ENCODE measurements around the gene NHS.
"Not testable (repeated sequence)": the region's sequence is repeated elsewhere in the genome, so short reads cannot be mapped to it uniquely, and the experiment has no call there.

The NHS gene

GRCh38 chrX:17405225-17405969, 30.4 kb downstream of the NHS start:
- no peak for DNase-seq (ENCODE audit: low read depth)

GRCh38 chrX:17409566-17410290, 34.7 kb downstream of the NHS start:
- no peak for DNase-seq (ENCODE audit: low read depth)

GRCh38 chrX:17410651-17411050, 35.7 kb downstream of the NHS start:
- no peak for DNase-seq (ENCODE audit: low read depth)

GRCh38 chrX:17411205-17411604, 36.2 kb downstream of the NHS start:
- DNase-seq (ENCODE audit: low read depth) = no peak

- no peak for DNase-seq (ENCODE audit: low read depth)
Observed at GRCh38 chrX:17412692-17413091, 37.7 kb downstream of the NHS start.

GRCh38 chrX:17413228-17413627, 38.2 kb downstream of the NHS start:
- DNase-seq (ENCODE audit: low read depth) = no peak

- no peak for DNase-seq (ENCODE audit: low read depth)
Observed at GRCh38 chrX:17414027-17414658, 39.1 kb downstream of the NHS start.

GRCh38 chrX:17414839-17415238, 39.8 kb downstream of the NHS start:
- DNase-seq (ENCODE audit: low read depth) = no peak

GRCh38 chrX:17415242-17415810, 40.3 kb downstream of the NHS start:
- DNase-seq (ENCODE audit: low read depth) = no peak

- no peak for DNase-seq (ENCODE audit: low read depth)
Observed at GRCh38 chrX:17417372-17417771, 42.4 kb downstream of the NHS start.

GRCh38 chrX:17425136-17425535, 50.1 kb downstream of the NHS start:
- no peak for DNase-seq (ENCODE audit: low read depth)

- no peak for DNase-seq (ENCODE audit: low read depth)
Observed at GRCh38 chrX:17425551-17425950, 50.6 kb downstream of the NHS start.

GRCh38 chrX:17431171-17431570, 56.2 kb downstream of the NHS start:
- no peak for DNase-seq (ENCODE audit: low read depth)

- no peak for DNase-seq (ENCODE audit: low read depth)
Observed at GRCh38 chrX:17432158-17432557, 57.2 kb downstream of the NHS start.

GRCh38 chrX:17433965-17434364, 59.0 kb downstream of the NHS start:
- no peak for DNase-seq (ENCODE audit: low read depth)

- no peak for DNase-seq (ENCODE audit: low read depth)
Observed at GRCh38 chrX:17435476-17435875, 60.5 kb downstream of the NHS start.

GRCh38 chrX:17438221-17438620, 63.2 kb downstream of the NHS start:
- no peak for DNase-seq (ENCODE audit: low read depth)

GRCh38 chrX:17440258-17440657, 65.3 kb downstream of the NHS start:
- no peak for DNase-seq (ENCODE audit: low read depth)

- DNase-seq (ENCODE audit: low read depth) = no peak
Observed at GRCh38 chrX:17440836-17441235, 65.8 kb downstream of the NHS start.

- DNase-seq (ENCODE audit: low read depth) = no peak
Observed at GRCh38 chrX:17441965-17442364, 67.0 kb downstream of the NHS start.

GRCh38 chrX:17442898-17443297, 67.9 kb downstream of the NHS start:
- no peak for DNase-seq (ENCODE audit: low read depth)

- DNase-seq (ENCODE audit: low read depth) = no peak
Observed at GRCh38 chrX:17443556-17443955, 68.6 kb downstream of the NHS start.

GRCh38 chrX:17446269-17446668, 71.3 kb downstream of the NHS start:
- not testable (repeated sequence) for DNase-seq (ENCODE audit: low read depth)

Data from activated T-cell treated with anti-CD3 and anti-CD28 coated beads for 24 hours (primary cell).